IPS-18c (cell line): Measurements from ENCODE around the gene RRP9.
A peak's percentile ranks its signal among the peaks of the same experiment; 100 is the strongest.

ENCODE experiments used
- H3K4me3 ChIP-seq: 2 replicates; pipeline ENCODE4 v1.7.0; 2013; ENCODE audit warnings: low read depth, mild to moderate bottlenecking, low read length, moderate library complexity; ENCODE audit not compliant: insufficient read depth
- H3K9me3 ChIP-seq: one replicate; pipeline ENCODE4 v1.6.1; 2013; ENCODE audit warnings: mild to moderate bottlenecking, low read length, moderate library complexity; ENCODE audit not compliant: control insufficient read depth, insufficient read depth

RRP9 gene

GRCh38 chr3:51961602-51962569, 20.2 kb upstream of the RRP9 start:
- Histone ChIP-seq H3K9me3 (no peaks in the 10 kb centered on the region), H3K4me3 (no peak overlapping the region)

- Histone ChIP-seq H3K9me3 (no peaks in the 10 kb centered on the region), H3K4me3 (no peak overlapping the region)
Measured at GRCh38 chr3:51961011-51961410, 19.3 kb upstream of the RRP9 start.

GRCh38 chr3:51960386-51960785, 18.7 kb upstream of the RRP9 start:
- H3K4me3 ChIP-seq: no peak overlapping the region
- H3K9me3 ChIP-seq: no peaks in the 10 kb centered on the region

- no peak overlapping the region for H3K4me3 ChIP-seq
- no peaks in the 10 kb centered on the region for H3K9me3 ChIP-seq
Measured at GRCh38 chr3:51959651-51960050, 17.9 kb upstream of the RRP9 start.

- Histone ChIP-seq H3K9me3 (no peaks in the 10 kb centered on the region), H3K4me3 (no peak overlapping the region)
Measured at GRCh38 chr3:51958603-51959521, 17.2 kb upstream of the RRP9 start.

DNA sequence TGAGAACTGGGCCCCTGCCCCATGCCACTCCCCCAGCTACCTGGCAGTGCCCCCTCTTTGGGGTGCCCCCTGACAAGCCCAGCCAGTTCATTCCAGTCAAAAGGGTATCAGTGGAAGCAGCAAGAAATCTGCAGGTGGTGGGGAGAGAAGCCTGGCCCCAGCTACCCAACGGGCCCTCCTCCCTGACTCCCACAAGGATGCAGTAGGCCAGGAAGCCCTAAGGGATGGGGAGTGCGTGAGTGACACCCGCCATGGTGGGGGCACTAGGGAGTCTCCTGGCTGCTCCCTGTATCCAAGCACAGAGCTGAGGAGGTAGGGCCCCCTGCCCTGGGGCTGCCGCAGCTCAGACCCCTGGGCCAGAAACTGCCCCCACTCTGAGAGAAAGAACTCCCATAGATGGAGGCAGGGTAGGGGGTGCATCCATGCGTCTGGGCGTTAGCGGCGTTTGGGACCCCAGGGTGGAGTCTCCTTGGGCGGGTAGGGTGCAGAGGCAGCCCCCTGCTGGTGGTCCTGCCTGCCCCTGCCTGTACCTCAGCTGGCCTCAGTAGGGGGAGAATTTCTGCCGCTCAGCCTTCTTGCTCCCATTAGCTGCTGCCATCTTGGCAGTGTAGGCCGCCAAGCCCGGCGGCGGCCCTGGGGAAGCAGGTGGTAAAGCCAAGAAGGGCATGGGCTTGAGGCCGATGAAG, 16.0 kb upstream of the RRP9 start:
- Histone ChIP-seq H3K9me3 (no peaks in the 10 kb centered on the region), H3K4me3 (no peak overlapping the region)

DNA sequence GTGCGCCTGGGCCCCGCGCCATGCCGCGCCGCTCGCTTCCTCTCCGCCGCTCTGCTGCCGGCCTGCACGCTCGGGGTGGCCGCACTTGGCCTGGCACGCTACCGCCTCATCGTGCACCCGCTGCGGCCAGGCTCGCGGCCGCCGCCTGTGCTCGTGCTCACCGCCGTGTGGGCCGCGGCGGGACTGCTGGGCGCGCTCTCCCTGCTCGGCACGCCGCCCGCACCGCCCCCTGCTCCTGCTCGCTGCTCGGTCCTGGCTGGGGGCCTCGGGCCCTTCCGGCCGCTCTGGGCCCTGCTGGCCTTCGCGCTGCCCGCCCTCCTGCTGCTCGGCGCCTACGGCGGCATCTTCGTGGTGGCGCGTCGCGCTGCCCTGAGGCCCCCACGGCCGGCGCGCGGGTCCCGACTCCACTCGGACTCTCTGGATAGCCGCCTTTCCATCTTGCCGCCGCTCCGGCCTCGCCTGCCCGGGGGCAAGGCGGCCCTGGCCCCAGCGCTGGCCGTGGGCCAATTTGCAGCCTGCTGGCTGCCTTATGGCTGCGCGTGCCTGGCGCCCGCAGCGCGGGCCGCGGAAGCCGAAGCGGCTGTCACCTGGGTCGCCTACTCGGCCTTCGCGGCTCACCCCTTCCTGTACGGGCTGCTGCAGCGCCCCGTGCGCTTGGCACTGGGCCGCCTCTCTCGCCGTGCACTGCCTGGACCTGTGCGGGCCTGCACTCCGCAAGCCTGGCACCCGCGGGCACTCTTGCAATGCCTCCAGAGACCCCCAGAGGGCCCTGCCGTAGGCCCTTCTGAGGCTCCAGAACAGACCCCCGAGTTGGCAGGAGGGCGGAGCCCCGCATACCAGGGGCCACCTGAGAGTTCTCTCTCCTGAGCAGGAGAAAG, 14.4 kb upstream of the RRP9 start:
- H3K4me3 ChIP-seq: peak overlapping the region; percentile 46; the same call in 1 of the 2 replicates

DNA sequence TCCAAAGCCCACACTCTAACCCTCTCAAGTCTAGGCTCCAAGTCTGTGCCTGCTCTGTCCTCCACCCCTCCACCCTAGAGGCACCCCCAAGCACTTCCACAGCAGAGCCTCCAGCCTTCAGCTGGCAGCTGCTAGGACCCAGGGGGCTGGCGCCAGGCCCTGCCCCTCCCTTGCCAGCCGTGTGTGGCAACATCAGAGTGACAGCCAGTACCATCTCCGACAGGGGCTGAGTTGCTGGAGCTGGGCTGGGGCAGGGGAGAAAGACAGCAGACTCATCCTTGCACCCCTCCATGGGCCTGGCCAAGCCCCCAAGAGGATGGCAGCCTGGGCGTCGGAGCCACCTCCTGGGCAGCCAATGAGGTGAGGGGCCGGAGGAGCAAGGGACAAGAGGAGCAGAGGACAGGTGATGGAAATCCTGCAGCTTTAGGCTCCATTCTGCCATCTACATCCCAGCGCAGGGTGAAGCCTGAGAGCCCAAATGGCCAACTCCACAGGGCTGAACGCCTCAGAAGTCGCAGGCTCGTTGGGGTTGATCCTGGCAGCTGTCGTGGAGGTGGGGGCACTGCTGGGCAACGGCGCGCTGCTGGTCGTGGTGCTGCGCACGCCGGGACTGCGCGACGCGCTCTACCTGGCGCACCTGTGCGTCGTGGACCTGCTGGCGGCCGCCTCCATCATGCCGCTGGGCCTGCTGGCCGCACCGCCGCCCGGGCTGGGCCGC, 13.6 kb upstream of the RRP9 start, which contains the start of gene GPR62:
Gene GPR62, plus strand, starts transcription at position 207 of the 718 bp plus-strand sequence. Its CDS starts 272 bp downstream, at position 479.
- no peaks in the 10 kb centered on the region for H3K9me3 ChIP-seq
- peak within 1 kb of the TSS; percentile 46; the same call in 1 of the 2 replicates for H3K4me3 ChIP-seq

More for the DNA sequence above, 14.4 kb upstream of the RRP9 start:
- H3K9me3 ChIP-seq: no peaks in the 10 kb centered on the region

DNA sequence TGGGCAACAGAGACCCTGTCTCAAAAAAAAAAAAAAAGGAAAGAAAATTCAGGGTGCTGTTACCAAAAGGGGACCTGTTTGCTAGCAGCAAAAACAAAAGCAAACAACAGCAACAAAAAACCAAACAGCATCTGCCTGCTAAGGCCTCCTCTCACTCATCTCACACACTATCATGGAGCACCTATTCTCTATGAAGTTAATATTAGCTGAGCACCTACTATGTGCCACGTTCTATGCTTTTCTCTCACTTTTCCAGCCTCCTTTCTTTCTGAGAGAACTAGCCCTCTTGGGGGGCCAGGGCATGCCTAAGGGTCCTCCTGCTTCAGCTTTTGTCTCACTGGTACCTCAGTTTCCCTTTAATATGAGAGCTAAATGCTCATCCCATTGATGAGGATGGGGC, 13.0 kb upstream of the RRP9 start:
- no peaks in the 10 kb centered on the region for H3K9me3 ChIP-seq
- no peak overlapping the region for H3K4me3 ChIP-seq

DNA sequence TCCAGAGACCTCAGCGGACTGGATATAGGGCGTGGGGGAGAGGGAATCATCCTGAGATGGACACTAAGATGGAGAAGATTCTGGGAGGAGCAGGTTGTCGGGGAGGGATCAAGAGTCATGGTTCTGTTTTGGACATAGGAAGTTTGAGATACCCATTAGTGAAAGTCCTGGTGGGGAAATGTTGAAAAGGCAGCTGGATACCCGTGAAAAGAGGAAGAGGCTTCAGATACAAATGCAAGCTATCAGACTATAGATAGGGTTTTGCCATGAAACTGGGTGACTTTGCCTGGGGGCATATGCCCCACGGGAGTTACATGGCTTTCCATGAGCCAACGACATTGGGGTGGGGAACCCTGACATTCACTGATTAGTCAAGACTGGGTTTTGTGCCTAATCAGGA, 12.4 kb upstream of the RRP9 start:
- Histone ChIP-seq H3K4me3 (no peak overlapping the region), H3K9me3 (no peaks in the 10 kb centered on the region)

DNA sequence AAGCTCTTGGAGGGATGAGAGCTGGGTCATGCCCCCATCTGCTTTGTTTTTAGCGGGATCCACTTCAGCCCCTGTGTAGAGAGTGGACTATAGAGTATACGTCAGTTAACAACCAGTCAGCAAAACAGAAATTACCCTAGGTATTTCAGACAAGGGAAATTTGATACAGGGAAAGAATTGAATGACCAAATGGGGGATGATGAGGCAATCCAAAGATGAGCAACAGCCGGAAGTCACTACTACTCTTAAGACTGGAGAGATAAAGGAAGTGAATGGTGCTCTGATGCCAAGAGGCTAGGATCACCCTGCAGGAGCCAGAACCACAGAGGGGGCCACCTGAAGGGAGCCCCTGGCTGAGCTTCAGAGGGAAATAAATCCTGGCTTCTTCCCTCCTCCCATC, 11.7 kb upstream of the RRP9 start:
- H3K9me3 ChIP-seq: no peaks in the 10 kb centered on the region
- H3K4me3 ChIP-seq: no peak overlapping the region

DNA sequence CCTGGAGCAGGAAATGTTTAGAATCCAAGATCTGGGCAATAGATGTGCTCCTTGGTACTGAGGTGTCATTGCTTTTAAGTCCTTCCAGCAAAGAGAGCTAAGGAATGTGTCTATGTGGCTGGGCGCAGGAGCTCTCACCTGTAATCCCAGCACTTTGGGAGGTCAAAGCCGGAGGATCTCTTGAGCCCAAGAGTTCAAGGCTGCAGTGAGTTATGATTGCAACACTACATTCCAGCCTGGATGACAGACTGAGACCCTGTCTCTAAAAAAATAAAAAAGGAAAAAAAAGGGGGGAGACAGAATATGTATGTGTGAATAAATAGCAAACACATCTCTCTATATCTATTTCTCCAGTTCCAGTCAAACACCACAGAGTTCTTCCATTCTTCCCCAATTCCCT, 9.2 kb upstream of the RRP9 start:
- Histone ChIP-seq H3K4me3 (no peak overlapping the region), H3K9me3 (no peaks in the 10 kb centered on the region)

DNA sequence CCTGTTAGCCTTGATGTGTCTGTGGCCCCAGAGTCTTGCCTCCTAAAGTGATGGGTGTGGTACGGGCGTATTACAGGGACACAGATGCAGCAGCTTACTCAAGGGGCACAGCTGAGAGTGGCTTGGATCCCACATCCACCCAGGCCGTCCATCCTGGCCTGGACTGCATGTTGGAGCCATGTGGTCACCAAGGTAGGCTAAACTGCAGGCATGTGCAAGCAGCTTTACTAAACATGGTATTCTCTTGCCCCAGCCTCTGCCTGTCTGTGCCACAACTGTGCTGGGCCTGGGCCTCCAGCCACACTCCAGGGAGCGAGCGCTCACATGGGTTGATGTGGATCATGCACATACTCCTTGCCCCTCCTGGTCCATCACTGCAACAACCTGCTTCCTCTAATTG, 7.4 kb upstream of the RRP9 start:
- Histone ChIP-seq H3K4me3 (no peak overlapping the region), H3K9me3 (no peaks in the 10 kb centered on the region)

DNA sequence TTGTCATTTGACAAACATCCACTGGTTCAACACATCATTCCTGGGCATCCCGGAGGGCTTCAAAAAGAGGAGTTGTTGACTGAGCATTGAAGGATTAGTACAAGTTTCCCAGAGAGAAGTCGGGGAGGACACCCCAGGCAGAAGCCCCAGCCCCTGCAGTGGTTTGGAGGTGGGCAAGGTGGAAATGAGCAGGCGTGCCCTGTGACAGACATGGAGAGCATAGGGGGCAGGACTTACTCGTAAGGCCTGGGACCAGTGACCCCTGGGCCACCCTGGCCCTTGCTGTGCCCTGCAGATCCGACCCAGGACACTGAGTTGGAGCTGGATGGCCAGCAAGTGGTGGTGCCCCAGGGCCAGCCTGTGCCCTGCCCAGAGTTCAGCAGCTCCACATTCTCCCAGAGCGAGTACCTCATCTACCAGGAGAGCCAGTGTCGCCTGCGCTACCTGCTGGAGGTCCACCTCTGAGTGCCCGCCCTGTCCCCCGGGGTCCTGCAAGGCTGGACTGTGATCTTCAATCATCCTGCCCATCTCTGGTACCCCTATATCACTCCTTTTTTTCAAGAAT, 6.4 kb upstream of the RRP9 start:
- H3K4me3 ChIP-seq: no peak overlapping the region
- no peaks in the 10 kb centered on the region for H3K9me3 ChIP-seq

- no peaks in the 10 kb centered on the region for H3K9me3 ChIP-seq
Measured at GRCh38 chr3:51947215-51947900, 5.7 kb upstream of the RRP9 start.

More at GRCh38 chr3:51947215-51947900, 5.7 kb upstream of the RRP9 start:
- no peak overlapping the region for H3K4me3 ChIP-seq
